Testis (tissue), 2 donors: ENCODE data around the gene CBR3.

Source experiments
- CTCF ChIP-seq, 3 experiments: fragments of 450-650 bp in 2 of 3; fragments of 200-600 bp in 1 of 3; sonication (generic) in 1 of 3; IDR thresholded peaks; one replicate each; pipeline ENCODE4 v1.5.1; 2016 to 2019; ENCODE audit warnings: antibody characterized with exemption in 3 of 3, mild to moderate bottlenecking in 2 of 3, moderate library complexity in 1 of 3
- POLR2A ChIP-seq: fragments of 450-650 bp; IDR thresholded peaks from one replicate; pipeline ENCODE4 v1.6.1; 2017; ENCODE audit warnings: antibody characterized with exemption, mild to moderate bottlenecking, moderate library complexity

- TF ChIP-seq CTCF (IDR thresholded peaks at IDR 0.05) (no peak), POLR2A (no peak)
These were observed 29.5 kb upstream of the CBR3 start for GRCh38 chr21:36105327-36105842.
